Panc1 (cell line): Measurements from ENCODE around the gene BLM.

Experiments
- POLR2AphosphoS5 ChIP-seq: IDR thresholded peaks from 2 replicates; pipeline ENCODE4 v1.6.1; 2012; ENCODE audit warnings: mild to moderate bottlenecking, low read depth, low read length, moderate library complexity
- TF ChIP-seq, protein P1 (sequence below): fragments of 450-650 bp; IDR thresholded peaks from 2 replicates; pipeline ENCODE4 v1.5.1; 2017; ENCODE audit warnings: mild to moderate bottlenecking
- TF ChIP-seq, protein P2 (sequence below), 2 experiments: IDR thresholded peaks; 2 replicates each; pipeline ENCODE4 v1.6.1; 2011 to 2012; ENCODE audit warnings: low read depth in 2 of 2, control low read depth in 1 of 2, low read length in 1 of 2, mild to moderate bottlenecking in 1 of 2, moderate library complexity in 1 of 2; ENCODE audit not compliant: insufficient read depth in 1 of 2

DNA sequence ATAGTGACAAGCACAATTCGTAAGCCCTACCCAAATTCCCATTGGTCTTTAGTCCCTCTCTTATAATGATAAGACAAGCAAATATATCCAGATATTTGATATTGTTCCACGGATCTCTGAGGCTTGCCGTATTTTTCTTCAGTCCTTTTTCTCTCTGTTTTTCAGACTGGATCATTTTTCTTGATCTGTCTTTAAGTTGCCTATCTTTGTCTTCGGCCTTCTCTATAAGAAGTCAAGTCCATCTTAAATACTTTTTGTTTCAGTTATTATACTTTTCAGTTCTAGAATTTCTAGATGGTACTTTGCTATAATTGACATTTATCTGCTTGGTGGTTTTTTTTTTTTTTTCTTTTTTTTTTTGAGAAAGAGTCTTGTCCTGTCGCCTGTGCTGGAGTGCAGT is 13.7 kb upstream of the BLM start:
- TF ChIP-seq, protein P1, sequence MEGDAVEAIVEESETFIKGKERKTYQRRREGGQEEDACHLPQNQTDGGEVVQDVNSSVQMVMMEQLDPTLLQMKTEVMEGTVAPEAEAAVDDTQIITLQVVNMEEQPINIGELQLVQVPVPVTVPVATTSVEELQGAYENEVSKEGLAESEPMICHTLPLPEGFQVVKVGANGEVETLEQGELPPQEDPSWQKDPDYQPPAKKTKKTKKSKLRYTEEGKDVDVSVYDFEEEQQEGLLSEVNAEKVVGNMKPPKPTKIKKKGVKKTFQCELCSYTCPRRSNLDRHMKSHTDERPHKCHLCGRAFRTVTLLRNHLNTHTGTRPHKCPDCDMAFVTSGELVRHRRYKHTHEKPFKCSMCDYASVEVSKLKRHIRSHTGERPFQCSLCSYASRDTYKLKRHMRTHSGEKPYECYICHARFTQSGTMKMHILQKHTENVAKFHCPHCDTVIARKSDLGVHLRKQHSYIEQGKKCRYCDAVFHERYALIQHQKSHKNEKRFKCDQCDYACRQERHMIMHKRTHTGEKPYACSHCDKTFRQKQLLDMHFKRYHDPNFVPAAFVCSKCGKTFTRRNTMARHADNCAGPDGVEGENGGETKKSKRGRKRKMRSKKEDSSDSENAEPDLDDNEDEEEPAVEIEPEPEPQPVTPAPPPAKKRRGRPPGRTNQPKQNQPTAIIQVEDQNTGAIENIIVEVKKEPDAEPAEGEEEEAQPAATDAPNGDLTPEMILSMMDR: no peak
- TF ChIP-seq, protein P2, sequence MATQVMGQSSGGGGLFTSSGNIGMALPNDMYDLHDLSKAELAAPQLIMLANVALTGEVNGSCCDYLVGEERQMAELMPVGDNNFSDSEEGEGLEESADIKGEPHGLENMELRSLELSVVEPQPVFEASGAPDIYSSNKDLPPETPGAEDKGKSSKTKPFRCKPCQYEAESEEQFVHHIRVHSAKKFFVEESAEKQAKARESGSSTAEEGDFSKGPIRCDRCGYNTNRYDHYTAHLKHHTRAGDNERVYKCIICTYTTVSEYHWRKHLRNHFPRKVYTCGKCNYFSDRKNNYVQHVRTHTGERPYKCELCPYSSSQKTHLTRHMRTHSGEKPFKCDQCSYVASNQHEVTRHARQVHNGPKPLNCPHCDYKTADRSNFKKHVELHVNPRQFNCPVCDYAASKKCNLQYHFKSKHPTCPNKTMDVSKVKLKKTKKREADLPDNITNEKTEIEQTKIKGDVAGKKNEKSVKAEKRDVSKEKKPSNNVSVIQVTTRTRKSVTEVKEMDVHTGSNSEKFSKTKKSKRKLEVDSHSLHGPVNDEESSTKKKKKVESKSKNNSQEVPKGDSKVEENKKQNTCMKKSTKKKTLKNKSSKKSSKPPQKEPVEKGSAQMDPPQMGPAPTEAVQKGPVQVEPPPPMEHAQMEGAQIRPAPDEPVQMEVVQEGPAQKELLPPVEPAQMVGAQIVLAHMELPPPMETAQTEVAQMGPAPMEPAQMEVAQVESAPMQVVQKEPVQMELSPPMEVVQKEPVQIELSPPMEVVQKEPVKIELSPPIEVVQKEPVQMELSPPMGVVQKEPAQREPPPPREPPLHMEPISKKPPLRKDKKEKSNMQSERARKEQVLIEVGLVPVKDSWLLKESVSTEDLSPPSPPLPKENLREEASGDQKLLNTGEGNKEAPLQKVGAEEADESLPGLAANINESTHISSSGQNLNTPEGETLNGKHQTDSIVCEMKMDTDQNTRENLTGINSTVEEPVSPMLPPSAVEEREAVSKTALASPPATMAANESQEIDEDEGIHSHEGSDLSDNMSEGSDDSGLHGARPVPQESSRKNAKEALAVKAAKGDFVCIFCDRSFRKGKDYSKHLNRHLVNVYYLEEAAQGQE (IDR thresholded peaks at IDR 0.05; ENCODE audit: insufficient read depth in 1 of 2, low read depth in 2 of 2, low read length in 1 of 2): no peak
- no peak for TF ChIP-seq POLR2AphosphoS5
